DOHH2 (cell line): ENCODE measurements around the gene SLC29A2.

Experiments
- CTCF ChIP-seq: fragments of 200-600 bp; sonication (generic); IDR thresholded peaks from one replicate; pipeline ENCODE4 v1.5.1; 2014; ENCODE audit warnings: antibody characterized with exemption, mild to moderate bottlenecking, low read depth, low read length; ENCODE audit not compliant: poor library complexity, severe bottlenecking
- EZH2phosphoT487 ChIP-seq: fragments of 200-600 bp; sonication (generic); IDR thresholded peaks from 2 replicates; pipeline ENCODE4 v1.6.1; 2017; ENCODE audit warnings: borderline replicate concordance, mild to moderate bottlenecking, antibody characterized with exemption, low read length, moderate library complexity, mixed read lengths

GRCh38 chr11:66337103-66337899 is 34.3 kb downstream of the SLC29A2 start:
- TF ChIP-seq CTCF (no peak), EZH2phosphoT487 (no peak)
